NCI-H345 treated with DMSO at 0.1 percent for 48 hours (cell line): ENCODE results near the gene AKR1C4.

Experiments
- DNase-seq: peaks from one replicate; lab custom pipeline; 2025; ENCODE audit not compliant: unreplicated experiment; lab: John Stamatoyannopoulos, UW

AKR1C4 gene

DNA sequence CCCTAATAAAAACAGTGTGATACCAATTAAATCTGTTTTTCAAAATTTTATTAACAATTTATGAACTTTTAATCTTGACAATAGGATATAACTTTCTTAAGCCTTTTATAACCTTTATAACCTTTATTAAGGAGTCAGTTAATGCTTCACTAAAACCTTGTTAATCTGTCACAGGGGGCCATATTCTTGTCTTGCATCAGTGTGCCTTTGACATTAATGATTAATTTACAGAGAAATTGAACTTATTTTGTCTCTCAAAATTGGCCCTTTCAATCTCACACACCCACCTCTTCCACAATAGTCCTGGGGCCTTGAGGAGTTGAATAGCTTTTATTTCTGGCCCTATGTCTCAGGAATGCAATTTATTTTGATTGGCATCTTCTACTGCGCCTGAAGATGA lies 68.5 kb downstream of the AKR1C4 start:
- DNase-seq, result no peak

GRCh38 chr10:5266351-5266750 lies 69.7 kb downstream of the AKR1C4 start:
- no peak for DNase-seq

DNA sequence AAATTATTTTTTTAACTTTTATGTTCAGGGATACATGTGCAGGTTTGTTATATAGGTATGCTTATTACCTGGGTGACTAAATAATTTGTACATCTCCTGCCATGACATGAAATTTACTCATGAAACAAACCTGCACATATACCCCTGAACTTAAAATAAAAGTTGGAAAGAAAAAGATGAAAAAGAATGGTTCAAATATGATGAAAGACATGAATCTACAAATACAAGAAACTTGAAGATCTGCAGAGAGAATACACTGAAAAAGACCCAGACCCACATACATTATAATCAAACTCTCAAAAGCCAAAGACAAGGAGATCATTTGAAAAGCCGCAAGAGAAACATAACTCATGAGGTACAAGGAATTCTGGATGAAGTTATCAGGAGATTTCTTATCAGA lies 70.2 kb downstream of the AKR1C4 start:
- DNase-seq, result no peak

DNA sequence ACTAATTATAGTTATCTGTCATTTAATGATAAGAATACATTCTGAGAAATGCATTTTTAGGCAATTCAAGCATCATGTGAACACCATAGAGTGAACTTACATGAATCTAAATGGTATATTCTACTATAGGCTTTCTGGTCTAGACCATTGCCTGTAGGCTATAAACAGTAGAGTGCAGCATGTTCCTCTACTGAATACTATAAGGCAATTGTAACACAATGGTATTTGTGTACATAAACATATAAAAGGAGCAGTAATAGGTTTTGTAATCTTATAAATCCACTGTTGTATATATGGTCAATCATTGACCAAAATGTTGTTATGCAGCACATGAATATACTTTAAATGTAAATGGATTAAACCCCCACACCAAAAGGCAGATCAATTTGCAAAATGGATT lies 71.6 kb downstream of the AKR1C4 start:
- DNase-seq, result no peak
